ENCODE measurements around the gene USP11. TPM values are rescaled to one million over a fixed set of nuclear protein-coding genes. Genes with fewer than 3 reads are reported as not detected.

Gene USP11
- total RNA-seq, 4 donors from 2014 or later: 19.8 to 66.8 (median 27.3) TPM

DNA sequence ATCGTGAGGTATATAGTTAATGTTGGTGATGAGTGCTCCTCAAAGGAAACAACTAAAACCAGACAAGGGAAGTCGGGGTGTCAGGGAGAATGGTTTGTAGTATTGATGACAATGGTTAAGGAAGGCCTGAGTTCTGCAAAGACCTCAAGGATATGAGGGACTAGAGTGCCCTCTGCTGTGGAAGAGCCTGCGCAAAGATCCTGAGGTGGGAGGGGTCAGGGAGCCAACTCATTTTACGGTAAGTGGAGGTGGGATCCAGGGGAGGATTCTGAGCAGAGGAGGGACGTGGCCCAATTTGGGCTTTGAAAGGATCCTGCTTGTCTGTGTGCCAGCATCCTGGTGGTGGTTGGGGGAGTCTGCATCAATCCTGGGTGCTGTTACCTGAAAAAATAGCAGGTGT lies 27.8 kb upstream of the USP11 start:
- no peak for TF ChIP-seq POLR2A (IDR thresholded peaks at IDR 0.05)
- TF ChIP-seq, protein P1, sequence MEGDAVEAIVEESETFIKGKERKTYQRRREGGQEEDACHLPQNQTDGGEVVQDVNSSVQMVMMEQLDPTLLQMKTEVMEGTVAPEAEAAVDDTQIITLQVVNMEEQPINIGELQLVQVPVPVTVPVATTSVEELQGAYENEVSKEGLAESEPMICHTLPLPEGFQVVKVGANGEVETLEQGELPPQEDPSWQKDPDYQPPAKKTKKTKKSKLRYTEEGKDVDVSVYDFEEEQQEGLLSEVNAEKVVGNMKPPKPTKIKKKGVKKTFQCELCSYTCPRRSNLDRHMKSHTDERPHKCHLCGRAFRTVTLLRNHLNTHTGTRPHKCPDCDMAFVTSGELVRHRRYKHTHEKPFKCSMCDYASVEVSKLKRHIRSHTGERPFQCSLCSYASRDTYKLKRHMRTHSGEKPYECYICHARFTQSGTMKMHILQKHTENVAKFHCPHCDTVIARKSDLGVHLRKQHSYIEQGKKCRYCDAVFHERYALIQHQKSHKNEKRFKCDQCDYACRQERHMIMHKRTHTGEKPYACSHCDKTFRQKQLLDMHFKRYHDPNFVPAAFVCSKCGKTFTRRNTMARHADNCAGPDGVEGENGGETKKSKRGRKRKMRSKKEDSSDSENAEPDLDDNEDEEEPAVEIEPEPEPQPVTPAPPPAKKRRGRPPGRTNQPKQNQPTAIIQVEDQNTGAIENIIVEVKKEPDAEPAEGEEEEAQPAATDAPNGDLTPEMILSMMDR (IDR thresholded peaks at IDR 0.05): no peak
- Histone ChIP-seq H3K4me1 (no peaks in the 10 kb centered on the region), H3K4me3 (no peak overlapping the region), H3K36me3 (peaks cover 0 to 85% (median 0%) of the 10 kb centered on the region in 3 donors), H3K27ac (no peak overlapping the region), H3K27me3 (no peaks in the 10 kb centered on the region), H3K9me3 (no peaks in the 10 kb centered on the region)
- DNase-seq: no peak

DNA sequence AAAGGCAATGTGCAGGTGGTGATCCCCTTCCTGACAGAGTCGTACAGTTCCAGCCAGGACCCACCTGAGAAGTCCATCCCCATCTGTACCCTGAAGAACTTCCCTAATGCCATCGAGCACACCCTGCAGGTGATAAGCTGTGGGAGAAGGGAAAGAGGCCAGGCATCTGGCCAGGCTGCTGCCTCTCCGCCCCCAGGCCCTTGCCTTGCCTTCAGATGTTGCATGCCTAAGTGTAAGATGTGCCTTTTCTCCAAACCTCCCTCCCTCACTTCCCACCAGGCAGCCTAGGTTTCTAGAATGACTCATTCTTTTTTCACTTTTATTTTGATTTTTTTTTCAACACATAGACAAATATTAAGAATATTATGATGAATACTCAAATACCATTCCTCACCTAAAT lies 26.5 kb upstream of the USP11 start:
- H3K4me3 ChIP-seq: no peak overlapping the region
- H3K9me3 ChIP-seq: no peaks in the 10 kb centered on the region
- no peaks in the 10 kb centered on the region for H3K27me3 ChIP-seq
- H3K4me1 ChIP-seq: no peaks in the 10 kb centered on the region
- H3K36me3 ChIP-seq: peaks cover 0 to 87% (median 0%) of the 10 kb centered on the region in 3 donors
- no peak for DNase-seq
- H3K27ac ChIP-seq: no peak overlapping the region
- TF ChIP-seq POLR2A (IDR thresholded peaks at IDR 0.05): no peak
- TF ChIP-seq, protein P1 (IDR thresholded peaks at IDR 0.05): no peak

DNA sequence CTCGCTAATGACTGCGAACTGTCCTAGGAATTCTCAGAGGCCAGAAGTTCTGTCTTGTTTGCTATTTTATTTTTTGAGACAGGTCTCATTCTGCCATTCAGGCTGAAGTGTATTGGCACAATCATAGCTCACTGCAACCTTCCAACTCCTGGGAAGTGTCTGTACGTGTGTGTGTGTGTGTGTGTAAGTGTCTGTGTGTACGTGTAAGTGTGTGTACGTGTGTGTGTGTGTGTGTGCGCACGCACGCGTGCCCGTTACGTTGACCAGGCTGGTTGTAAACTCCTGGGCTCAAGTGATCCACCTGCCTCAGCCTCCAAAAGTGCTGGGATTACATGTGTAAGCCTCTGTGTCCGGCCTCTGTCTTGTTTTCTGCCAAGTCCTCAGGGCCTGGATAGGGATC lies 24.7 kb upstream of the USP11 start:
- no peak overlapping the region for H3K4me3 ChIP-seq
- no peaks in the 10 kb centered on the region for H3K27me3 ChIP-seq
- H3K36me3 ChIP-seq: peaks cover 0 to 87% (median 0%) of the 10 kb centered on the region in 3 donors
- H3K9me3 ChIP-seq: no peaks in the 10 kb centered on the region
- TF ChIP-seq POLR2A (IDR thresholded peaks at IDR 0.05): no peak
- TF ChIP-seq, protein P1 (IDR thresholded peaks at IDR 0.05): no peak
- DNase-seq: no peak
- no peaks in the 10 kb centered on the region for H3K4me1 ChIP-seq
- no peak overlapping the region for H3K27ac ChIP-seq

DNA sequence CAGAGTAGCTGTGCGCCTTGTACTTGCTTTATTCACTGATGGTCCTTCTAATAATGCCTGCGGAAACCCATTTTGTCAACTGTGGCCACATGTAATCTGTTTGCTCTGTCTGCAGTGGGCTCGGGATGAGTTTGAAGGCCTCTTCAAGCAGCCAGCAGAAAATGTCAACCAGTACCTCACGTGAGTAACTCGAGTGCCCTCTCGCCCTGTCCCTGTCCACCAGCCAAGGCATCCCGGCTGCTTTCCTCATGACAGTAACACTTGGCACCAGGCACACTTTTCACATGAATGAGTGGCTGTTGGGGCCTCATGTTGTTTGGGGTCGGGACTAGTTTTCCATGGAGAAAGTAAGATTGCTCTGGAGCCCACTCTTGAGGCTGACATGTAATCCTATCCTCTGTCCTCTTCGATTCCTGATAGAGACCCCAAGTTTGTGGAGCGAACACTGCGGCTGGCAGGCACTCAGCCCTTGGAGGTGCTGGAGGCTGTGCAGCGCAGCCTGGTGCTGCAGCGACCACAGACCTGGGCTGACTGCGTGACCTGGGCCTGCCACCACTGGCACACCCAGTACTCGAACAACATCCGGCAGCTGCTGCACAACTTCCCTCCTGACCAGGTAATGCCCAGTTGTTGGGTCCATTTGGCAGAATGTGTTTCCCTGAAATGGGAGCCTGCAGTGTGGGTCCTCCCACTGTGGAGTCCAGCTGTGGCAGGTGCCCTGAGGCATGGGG lies 23.1 kb upstream of the USP11 start:
- H3K36me3 ChIP-seq: peaks cover 0 to 95% (median 0%) of the 10 kb centered on the region in 3 donors
- no peak overlapping the region for H3K4me3 ChIP-seq
- TF ChIP-seq, protein P1 (IDR thresholded peaks at IDR 0.05): no peak
- no peak for TF ChIP-seq POLR2A (IDR thresholded peaks at IDR 0.05)
- no peak overlapping the region for H3K27ac ChIP-seq
- H3K27me3 ChIP-seq: no peaks in the 10 kb centered on the region
- no peaks in the 10 kb centered on the region for H3K4me1 ChIP-seq
- no peaks in the 10 kb centered on the region for H3K9me3 ChIP-seq
- no peak for DNase-seq

DNA sequence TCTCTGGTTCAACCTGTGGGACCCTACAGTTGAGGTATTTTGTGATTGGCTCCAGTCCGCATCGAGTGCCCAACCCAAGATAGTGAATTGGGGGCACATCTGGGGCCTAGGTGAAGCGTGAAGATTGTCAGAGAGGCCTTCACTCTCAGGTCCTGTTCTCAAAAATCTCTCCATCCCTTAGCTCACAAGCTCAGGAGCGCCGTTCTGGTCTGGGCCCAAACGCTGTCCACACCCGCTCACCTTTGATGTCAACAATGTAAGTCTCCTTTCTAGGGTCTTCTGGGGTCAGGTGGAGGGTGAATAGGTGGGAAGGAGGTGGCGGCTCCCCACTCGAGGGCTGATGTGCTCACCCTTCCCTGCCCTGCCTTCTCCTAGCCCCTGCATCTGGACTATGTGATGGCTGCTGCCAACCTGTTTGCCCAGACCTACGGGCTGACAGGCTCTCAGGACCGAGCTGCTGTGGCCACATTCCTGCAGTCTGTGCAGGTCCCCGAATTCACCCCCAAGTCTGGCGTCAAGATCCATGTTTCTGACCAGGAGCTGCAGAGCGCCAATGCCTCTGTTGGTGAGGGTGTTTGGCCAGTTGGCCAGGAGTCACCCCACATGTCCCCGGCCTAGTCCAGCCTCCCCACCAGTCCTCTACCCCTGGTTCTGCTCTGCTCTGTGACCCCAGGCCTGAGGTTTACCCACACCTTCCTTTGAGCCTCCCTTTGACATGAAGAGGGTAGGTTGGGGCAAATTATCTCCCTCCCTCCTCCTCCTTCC lies 22.0 kb upstream of the USP11 start:
- H3K27me3 ChIP-seq: no peaks in the 10 kb centered on the region
- no peak overlapping the region for H3K4me3 ChIP-seq
- H3K4me1 ChIP-seq: no peaks in the 10 kb centered on the region
- TF ChIP-seq POLR2A (IDR thresholded peaks at IDR 0.05): no peak
- TF ChIP-seq, protein P1 (IDR thresholded peaks at IDR 0.05): no peak
- H3K9me3 ChIP-seq: no peaks in the 10 kb centered on the region
- no peak for DNase-seq
- H3K27ac ChIP-seq: no peak overlapping the region
- peaks cover 0 to 95% (median 0%) of the 10 kb centered on the region in 3 donors for H3K36me3 ChIP-seq
